Measurements from ENCODE around the gene MED8.
"Not testable (repeated sequence)": the region's sequence is repeated elsewhere in the genome, so short reads cannot be mapped to it uniquely, and the experiment has no call there.

Gene MED8

DNA sequence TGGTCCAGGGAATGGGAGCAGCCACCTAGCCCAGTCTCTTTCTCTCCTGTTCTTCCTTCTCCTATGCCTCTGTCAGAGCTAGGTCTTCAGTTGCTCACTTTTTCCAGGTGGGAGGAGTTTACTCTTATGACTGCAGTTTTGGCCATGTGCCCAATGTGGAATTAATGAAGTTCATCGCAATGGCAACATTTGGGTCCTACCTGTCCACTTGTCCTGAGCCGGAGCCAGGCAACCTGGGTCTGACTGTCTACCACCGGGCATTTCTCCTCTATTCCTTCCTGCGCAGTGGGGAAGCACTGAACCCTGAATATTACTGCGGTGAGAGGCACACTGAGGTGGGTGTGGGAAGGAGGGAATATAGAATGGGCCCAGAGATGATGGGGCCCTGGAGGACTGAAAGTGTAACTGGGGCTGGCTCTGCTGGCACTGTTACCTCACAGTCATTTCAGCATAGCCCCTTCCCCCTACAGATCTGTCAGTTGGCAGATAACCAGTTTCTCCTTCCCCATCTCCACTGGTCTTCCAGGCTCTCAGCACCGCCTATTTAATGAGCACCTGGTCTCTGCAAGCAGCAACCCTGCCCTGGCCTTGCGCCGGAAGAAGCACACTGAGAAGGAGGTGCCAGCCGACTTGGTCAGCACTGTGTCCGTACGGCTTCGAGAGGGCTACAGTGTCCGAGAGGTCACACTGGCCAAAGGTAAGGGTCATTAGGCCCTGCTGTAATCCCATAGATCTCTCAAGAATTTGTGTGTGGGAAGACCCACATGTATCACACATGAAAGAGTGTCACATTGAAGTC, 30.2 kb upstream of the MED8 start:
- Histone ChIP-seq H3K36me3 (no peaks in the 10 kb centered on the region), H3K4me1 (no peaks in the 10 kb centered on the region), H3K27me3 (no peaks in the 10 kb centered on the region), H3K9me3 (no peaks in the 10 kb centered on the region), H3K4me3 (ENCODE audit: low read depth, low read length) (no peak overlapping the region)
- no peak for TF ChIP-seq CTCF (IDR thresholded peaks at IDR 0.05; ENCODE audit: low read depth, low read length)
- DNase-seq: no peak

- Histone ChIP-seq H3K9me3 (no peaks in the 10 kb centered on the region), H3K4me3 (ENCODE audit: low read depth, low read length) (no peak overlapping the region), H3K4me1 (no peaks in the 10 kb centered on the region), H3K36me3 (no peaks in the 10 kb centered on the region), H3K27me3 (no peaks in the 10 kb centered on the region)
- no peak for DNase-seq
- no peak for TF ChIP-seq CTCF (IDR thresholded peaks at IDR 0.05; ENCODE audit: low read depth, low read length)
Measured at GRCh38 chr1:43418858-43419257, 29.3 kb upstream of the MED8 start.

GRCh38 chr1:43415901-43416300, 26.3 kb upstream of the MED8 start:
- no peak for TF ChIP-seq CTCF (IDR thresholded peaks at IDR 0.05; ENCODE audit: low read depth, low read length)

DNA sequence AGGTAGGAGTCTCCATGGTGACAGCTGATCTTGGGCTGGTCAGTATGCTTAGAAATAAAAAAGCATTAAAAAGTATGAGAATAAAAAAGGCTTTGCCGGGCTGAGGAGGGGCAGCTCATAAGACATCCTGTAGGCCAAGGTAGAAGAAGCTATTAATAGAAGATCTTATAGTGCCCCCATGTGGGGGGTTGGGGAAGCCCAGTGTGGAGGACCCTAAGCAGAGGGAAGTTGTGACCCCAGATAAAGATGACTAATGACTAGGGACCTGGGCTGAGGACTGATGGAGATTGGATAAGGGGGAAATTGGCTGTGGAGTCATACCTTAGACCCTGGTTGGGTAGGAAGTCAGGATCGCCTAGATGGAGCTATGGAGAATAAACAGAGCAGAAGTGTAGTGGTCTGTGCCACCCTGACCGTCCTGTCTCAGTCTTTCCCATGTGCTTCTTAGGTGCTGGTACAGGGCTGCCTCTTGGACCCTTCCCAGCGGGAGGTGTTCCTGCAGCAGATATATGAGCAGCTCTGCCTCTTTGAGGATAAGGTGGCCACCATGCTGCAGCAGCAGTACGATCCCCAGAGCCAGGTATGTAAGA, 25.1 kb upstream of the MED8 start:
- Histone ChIP-seq H3K9me3 (no peaks in the 10 kb centered on the region), H3K4me1 (no peaks in the 10 kb centered on the region), H3K4me3 (ENCODE audit: low read depth, low read length) (no peak overlapping the region), H3K27me3 (no peaks in the 10 kb centered on the region), H3K36me3 (no peaks in the 10 kb centered on the region)
- DNase-seq: peak; percentile 57
- TF ChIP-seq CTCF (IDR thresholded peaks at IDR 0.05; ENCODE audit: low read depth, low read length): peak; percentile 60

More at GRCh38 chr1:43415901-43416300, 26.3 kb upstream of the MED8 start:
- H3K9me3 ChIP-seq: no peaks in the 10 kb centered on the region
- H3K4me3 ChIP-seq (ENCODE audit: low read depth, low read length): no peak overlapping the region
- no peaks in the 10 kb centered on the region for H3K4me1 ChIP-seq
- H3K36me3 ChIP-seq: no peaks in the 10 kb centered on the region
- no peak for DNase-seq
- H3K27me3 ChIP-seq: no peaks in the 10 kb centered on the region

DNA sequence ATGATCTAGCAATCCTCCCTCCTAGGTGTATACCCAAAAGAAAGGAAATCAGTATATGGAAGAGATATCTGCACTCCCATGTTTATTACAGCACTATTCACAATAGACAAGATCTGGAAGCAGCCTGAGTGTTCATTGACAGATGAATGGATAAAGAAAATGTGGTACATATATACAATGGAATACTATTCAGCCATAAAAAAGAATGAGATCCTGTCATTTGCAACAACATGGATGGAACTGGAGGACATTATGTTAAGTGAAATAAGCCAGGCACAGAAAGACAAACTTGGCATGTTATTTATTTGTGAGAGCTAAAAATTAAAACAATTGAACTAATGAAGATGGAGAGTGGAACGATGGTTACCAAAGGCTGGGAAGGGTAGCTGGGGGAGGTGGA, 23.8 kb upstream of the MED8 start:
- not testable (repeated sequence) for H3K36me3 ChIP-seq; H3K4me1 ChIP-seq; H3K9me3 ChIP-seq; H3K4me3 ChIP-seq (ENCODE audit: low read depth, low read length); H3K27me3 ChIP-seq; DNase-seq

DNA sequence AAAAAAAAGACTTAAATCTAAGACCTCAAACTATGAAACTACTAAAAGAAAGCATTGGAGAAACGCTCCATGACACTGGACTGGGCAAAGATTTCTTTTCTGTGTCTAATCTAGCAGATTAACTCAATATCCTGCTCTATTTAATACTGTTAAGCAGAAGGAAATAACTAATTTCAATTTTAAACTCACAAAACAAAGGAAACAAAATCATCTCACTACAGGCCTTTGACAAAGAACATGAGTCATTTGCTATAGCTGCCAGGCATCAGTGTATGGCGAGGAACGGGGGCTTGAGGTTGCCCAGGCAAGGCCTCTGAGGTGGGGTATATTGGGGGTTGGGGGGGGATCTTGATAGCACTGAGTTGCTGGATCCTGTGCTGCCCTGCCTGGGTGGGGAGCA, 21.0 kb upstream of the MED8 start:
- H3K36me3 ChIP-seq: no peaks in the 10 kb centered on the region

More for the DNA sequence above, 21.0 kb upstream of the MED8 start:
- no peak for TF ChIP-seq CTCF (IDR thresholded peaks at IDR 0.05; ENCODE audit: low read depth, low read length)
- Histone ChIP-seq H3K4me1 (no peaks in the 10 kb centered on the region), H3K27me3 (no peaks in the 10 kb centered on the region), H3K9me3 (no peaks in the 10 kb centered on the region), H3K4me3 (ENCODE audit: low read depth, low read length) (no peak overlapping the region)
- DNase-seq: no peak

Measured in BE2C (cell line).